Left forelimb (tissue), 1 donor: ENCODE results near the gene FOXI2.

Experiments used
- DNase-seq: peaks from one replicate; pipeline ENCODE4 v3.0.0-alpha.2; 2018; ENCODE audit warnings: low spot score

Gene FOXI2

GRCh38 chr10:127736915-127737562 is at the start of gene FOXI2:
Gene FOXI2, plus strand, starts transcription at chr10:127737185. Its CDS starts 89 bp downstream, at chr10:127737274.
- no peak for DNase-seq

GRCh38 chr10:127687548-127687947 is 49.4 kb upstream of the FOXI2 start:
- no peak for DNase-seq

GRCh38 chr10:127690176-127690835 is 46.7 kb upstream of the FOXI2 start:
- no peak for DNase-seq

- no peak for DNase-seq
Measured at GRCh38 chr10:127694580-127695193, 42.3 kb upstream of the FOXI2 start.

GRCh38 chr10:127695431-127695830 is 41.6 kb upstream of the FOXI2 start:
- DNase-seq, result no peak

GRCh38 chr10:127698886-127699285 is 38.1 kb upstream of the FOXI2 start:
- DNase-seq, result no peak

- no peak for DNase-seq
Measured at GRCh38 chr10:127699311-127699710, 37.7 kb upstream of the FOXI2 start.

- DNase-seq, result no peak
Measured at GRCh38 chr10:127702271-127702670, 34.7 kb upstream of the FOXI2 start.

- DNase-seq, result no peak
Measured at GRCh38 chr10:127715249-127715648, 21.7 kb upstream of the FOXI2 start.

- DNase-seq, result no peak
Measured at GRCh38 chr10:127715782-127716378, 21.1 kb upstream of the FOXI2 start.

- no peak for DNase-seq
Measured at GRCh38 chr10:127720142-127720541, 16.8 kb upstream of the FOXI2 start.

GRCh38 chr10:127720903-127721302 is 16.1 kb upstream of the FOXI2 start:
- DNase-seq, result no peak

GRCh38 chr10:127734753-127735152 is 2.2 kb upstream of the FOXI2 start:
- DNase-seq, result no peak

GRCh38 chr10:127735156-127735555 is 1.8 kb upstream of the FOXI2 start:
- DNase-seq, result no peak

GRCh38 chr10:127735723-127736221 is 1.2 kb upstream of the FOXI2 start:
- DNase-seq, result no peak

- DNase-seq, result no peak
Measured at GRCh38 chr10:127736222-127736914, 617 bp upstream of the FOXI2 start.

- no peak for DNase-seq
Measured at GRCh38 chr10:127737563-127738511, 852 bp downstream of the FOXI2 start.

- DNase-seq, result no peak
Measured at GRCh38 chr10:127738512-127739424, 1.8 kb downstream of the FOXI2 start.

GRCh38 chr10:127739908-127740307 is 2.9 kb downstream of the FOXI2 start:
- no peak for DNase-seq

GRCh38 chr10:127740596-127740995 is 3.6 kb downstream of the FOXI2 start:
- DNase-seq, result no peak
